Measurements from ENCODE around the gene IL33.

The IL33 gene

GRCh38 chr9:6216951-6217350, 1.3 kb downstream of the IL33 start:
- DNase-seq (ENCODE audit: low read depth in 2 of 2), result no peak

GRCh38 chr9:6218099-6218502, 2.5 kb downstream of the IL33 start:
- DNase-seq (ENCODE audit: low read depth in 2 of 2), result no peak

- no peak for DNase-seq (ENCODE audit: low read depth in 2 of 2)
These were observed 3.4 kb downstream of the IL33 start for GRCh38 chr9:6219040-6219439.

- no peak for DNase-seq (ENCODE audit: low read depth in 2 of 2)
These were observed 4.4 kb downstream of the IL33 start for GRCh38 chr9:6219981-6220380.

- DNase-seq (ENCODE audit: low read depth in 2 of 2), result no peak
These were observed 9.0 kb downstream of the IL33 start for GRCh38 chr9:6224393-6225154.

- no peak for DNase-seq (ENCODE audit: low read depth in 2 of 2)
These were observed 11.1 kb downstream of the IL33 start for GRCh38 chr9:6226696-6227095.

- no peak for DNase-seq (ENCODE audit: low read depth in 2 of 2)
These were observed 13.6 kb downstream of the IL33 start for GRCh38 chr9:6229186-6229585.

GRCh38 chr9:6229619-6230018, 14.0 kb downstream of the IL33 start:
- DNase-seq (ENCODE audit: low read depth in 2 of 2), result no peak

- DNase-seq (ENCODE audit: low read depth in 2 of 2), result no peak
These were observed 14.6 kb downstream of the IL33 start for GRCh38 chr9:6230037-6230780.

GRCh38 chr9:6232336-6232945, 16.8 kb downstream of the IL33 start:
- no peak for DNase-seq (ENCODE audit: low read depth in 2 of 2)

- no peak for DNase-seq (ENCODE audit: low read depth in 2 of 2)
These were observed 18.4 kb downstream of the IL33 start for GRCh38 chr9:6234014-6234413.

- DNase-seq (ENCODE audit: low read depth in 2 of 2), result no peak
These were observed 21.7 kb downstream of the IL33 start for GRCh38 chr9:6237267-6237666.

- DNase-seq (ENCODE audit: low read depth in 2 of 2), result no peak
These were observed 23.4 kb downstream of the IL33 start for GRCh38 chr9:6239048-6239461.

GRCh38 chr9:6239694-6240093, 24.1 kb downstream of the IL33 start:
- DNase-seq (ENCODE audit: low read depth in 2 of 2), result no peak

- peak in 1 of 2 donors; percentile 9 for DNase-seq (ENCODE audit: low read depth in 2 of 2)
These were observed 28.1 kb downstream of the IL33 start for GRCh38 chr9:6243746-6244145.

GRCh38 chr9:6247266-6247665, 31.7 kb downstream of the IL33 start:
- DNase-seq (ENCODE audit: low read depth in 2 of 2), result no peak

- DNase-seq (ENCODE audit: low read depth in 2 of 2), result no peak
These were observed 53.3 kb downstream of the IL33 start for GRCh38 chr9:6268826-6269397.

GRCh38 chr9:6270896-6271295, 55.3 kb downstream of the IL33 start:
- DNase-seq (ENCODE audit: low read depth in 2 of 2), result no peak

GRCh38 chr9:6271508-6272228, 56.1 kb downstream of the IL33 start:
- no peak for DNase-seq (ENCODE audit: low read depth in 2 of 2)

- DNase-seq (ENCODE audit: low read depth in 2 of 2), result no peak
These were observed 56.6 kb downstream of the IL33 start for GRCh38 chr9:6272229-6272598.

- no peak for DNase-seq (ENCODE audit: low read depth in 2 of 2)
These were observed 61.8 kb downstream of the IL33 start for GRCh38 chr9:6277417-6277816.

GRCh38 chr9:6301858-6302257, 86.3 kb downstream of the IL33 start:
- DNase-seq (ENCODE audit: low read depth in 2 of 2), result no peak

Data from stimulated activated CD4-positive, alpha-beta T cell treated with anti-CD3 and anti-CD28 coated beads, Interleukin-15, amount 100 ng/mL, for 48 hours (primary cell).